Iris pigment epithelial cell (primary cell): Measurements from ENCODE around the gene ZNF155.

ENCODE experiments used
- DNase-seq: peaks from one replicate; pipeline ENCODE4 v3.0.0-alpha.2; 2011; ENCODE audit warnings: low read depth

Gene ZNF155

GRCh38 chr19:44003461-44004009 lies 19.5 kb downstream of the ZNF155 start:
- peak; percentile 22 for DNase-seq

GRCh38 chr19:44005973-44006372 lies 22.0 kb downstream of the ZNF155 start:
- DNase-seq, result peak; percentile 75

- DNase-seq, result no peak
Measured at GRCh38 chr19:44007473-44007872, 23.5 kb downstream of the ZNF155 start.

- no peak for DNase-seq
Measured at GRCh38 chr19:44010468-44010867, 26.5 kb downstream of the ZNF155 start.

GRCh38 chr19:44019498-44019897 lies 35.5 kb downstream of the ZNF155 start:
- no peak for DNase-seq

- DNase-seq, result no peak
Measured at GRCh38 chr19:44021221-44021620, 37.2 kb downstream of the ZNF155 start.

- DNase-seq, result no peak
Measured at GRCh38 chr19:44024900-44025216, 40.9 kb downstream of the ZNF155 start.

GRCh38 chr19:44025217-44025936 lies 41.4 kb downstream of the ZNF155 start, which contains the start of gene ZNF222:
Gene ZNF222 (plus strand): TSS chr19:44025379. CDS start chr19:44025437, 58 bp downstream.
- DNase-seq, result peak; percentile 93

- no peak for DNase-seq
Measured at GRCh38 chr19:44026622-44027021, 42.6 kb downstream of the ZNF155 start.

GRCh38 chr19:44032001-44032610 lies 48.1 kb downstream of the ZNF155 start:
- no peak for DNase-seq

- DNase-seq, result no peak
Measured at GRCh38 chr19:44042147-44042546, 58.2 kb downstream of the ZNF155 start.
